H9 (cell line): ENCODE measurements around the gene TMEM50B. TPM values are rescaled to one million over a fixed set of nuclear protein-coding genes. Genes with fewer than 3 reads are reported as not detected.

Source experiments
- DNase-seq: peaks from one replicate; pipeline ENCODE4 v3.0.0-alpha.2; 2017
- H2AFZ ChIP-seq: one replicate; pipeline ENCODE4 v1.6.1; 2013; ENCODE audit warnings: mild to moderate bottlenecking, low read length, control low read depth, moderate library complexity
- H2AK5ac ChIP-seq: 2 replicates; pipeline ENCODE4 v1.6.1; 2013; ENCODE audit warnings: low read length, control low read depth, mixed read lengths; ENCODE audit not compliant: insufficient read length
- H2BK120ac ChIP-seq: one replicate; pipeline ENCODE4 v1.6.1; 2013; ENCODE audit warnings: low read depth, mild to moderate bottlenecking, low read length, control low read depth, inconsistent platforms; ENCODE audit not compliant: poor library complexity, severe bottlenecking
- H2BK12ac ChIP-seq: 2 replicates; pipeline ENCODE4 v1.6.1; 2013; ENCODE audit warnings: low read length, control low read depth, mixed read lengths, low read depth; ENCODE audit not compliant: insufficient read length
- H2BK15ac ChIP-seq: 2 replicates; pipeline ENCODE4 v1.6.1; 2013; ENCODE audit warnings: low read depth, low read length, control low read depth
- H2BK20ac ChIP-seq: one replicate; pipeline ENCODE4 v1.6.1; 2013; ENCODE audit warnings: low read depth, mild to moderate bottlenecking, low read length, control low read depth, inconsistent platforms; ENCODE audit not compliant: poor library complexity, severe bottlenecking
- H2BK5ac ChIP-seq: 2 replicates; pipeline ENCODE4 v1.6.1; 2013; ENCODE audit warnings: low read length, control low read depth, mixed read lengths; ENCODE audit not compliant: insufficient read length
- H3K14ac ChIP-seq: 2 replicates; pipeline ENCODE4 v1.6.1; 2013; ENCODE audit warnings: low read length, control low read depth; ENCODE audit not compliant: insufficient read depth
- H3K18ac ChIP-seq: 2 replicates; pipeline ENCODE4 v1.6.1; 2013; ENCODE audit warnings: low read depth, mild to moderate bottlenecking, mixed read lengths, low read length, control low read depth; ENCODE audit not compliant: insufficient read length
- H3K23ac ChIP-seq: 2 replicates; pipeline ENCODE4 v1.6.1; 2013; ENCODE audit warnings: low read length, control low read depth, mixed read lengths, low read depth; ENCODE audit not compliant: insufficient read length
- H3K23me2 ChIP-seq: 2 replicates; pipeline ENCODE4 v1.6.1; 2013; ENCODE audit warnings: low read depth, mild to moderate bottlenecking, mixed read lengths, low read length, control low read depth; ENCODE audit not compliant: insufficient read length, poor library complexity, severe bottlenecking
- H3K27ac ChIP-seq: 2 replicates; pipeline ENCODE4 v1.5.1; 2013; ENCODE audit warnings: low read length, control low read depth, mixed read lengths, low read depth; ENCODE audit not compliant: insufficient read length
- H3K27me3 ChIP-seq: 2 replicates; pipeline ENCODE4 v1.6.1; 2013; ENCODE audit warnings: low read length, control low read depth, inconsistent platforms; ENCODE audit not compliant: insufficient read depth
- H3K4ac ChIP-seq: 2 replicates; pipeline ENCODE4 v1.6.1; 2013; ENCODE audit warnings: low read depth, mild to moderate bottlenecking, control low read depth, inconsistent platforms, low read length, moderate library complexity
- H3K4me1 ChIP-seq: 2 replicates; pipeline ENCODE4 v1.6.1; 2013; ENCODE audit warnings: low read length, control low read depth, inconsistent platforms; ENCODE audit not compliant: insufficient read depth
- H3K4me2 ChIP-seq: 2 replicates; pipeline ENCODE4 v1.6.1; 2013; ENCODE audit warnings: low read length, control low read depth, mixed read lengths; ENCODE audit not compliant: insufficient read length, insufficient read depth
- H3K56ac ChIP-seq: 2 replicates; pipeline ENCODE4 v1.6.1; 2013; ENCODE audit warnings: low read depth, mild to moderate bottlenecking, mixed read lengths, low read length, control low read depth; ENCODE audit not compliant: insufficient read length
- H3K79me1 ChIP-seq: 2 replicates; pipeline ENCODE4 v1.6.1; 2013; ENCODE audit warnings: low read depth, mild to moderate bottlenecking, moderate library complexity, low read length, control low read depth, inconsistent platforms; ENCODE audit not compliant: insufficient read depth, poor library complexity, severe bottlenecking
- H3K79me2 ChIP-seq: 2 replicates; pipeline ENCODE4 v1.6.1; 2013; ENCODE audit warnings: low read length, control low read depth, inconsistent platforms; ENCODE audit not compliant: insufficient read depth
- H3K9ac ChIP-seq: 2 replicates; pipeline ENCODE4 v1.6.1; 2013; ENCODE audit warnings: low read length, control low read depth, mixed read lengths; ENCODE audit not compliant: insufficient read length; ENCODE audit errors: extremely low read depth
- H3K9me3 ChIP-seq: one replicate; pipeline ENCODE4 v1.6.1; 2013; ENCODE audit warnings: low read depth, low read length, inconsistent platforms; ENCODE audit not compliant: control insufficient read depth
- H3T11ph ChIP-seq: one replicate; pipeline ENCODE4 v1.6.1; 2013; ENCODE audit warnings: mild to moderate bottlenecking, low read length, control low read depth, inconsistent platforms
- H4K20me1 ChIP-seq: one replicate; pipeline ENCODE4 v1.6.1; 2013; ENCODE audit not compliant: control insufficient read depth, insufficient read length, insufficient read depth
- H4K5ac ChIP-seq: 2 replicates; pipeline ENCODE4 v1.6.1; 2013; ENCODE audit warnings: low read depth, mild to moderate bottlenecking, mixed read lengths, low read length, control low read depth; ENCODE audit not compliant: insufficient read length
- H4K8ac ChIP-seq: replicated peaks from 2 replicates; pipeline ENCODE4 v1.6.1; 2013; ENCODE audit warnings: low read length, control low read depth, mixed read lengths, low read depth; ENCODE audit not compliant: insufficient read length
- H4K91ac ChIP-seq: 2 replicates; pipeline ENCODE4 v1.6.1; 2013; ENCODE audit warnings: low read depth, mild to moderate bottlenecking, moderate library complexity, mixed read lengths, low read length, control low read depth; ENCODE audit not compliant: insufficient read length
- H3K27ac Mint-ChIP-seq, 3 experiments: 2 replicates in 2 of 3; 3 replicates in 1 of 3; pipeline ENCODE4 v1.8.0; 2020 to 2021; ENCODE audit warnings: mixed read lengths in 3 of 3, mild to moderate bottlenecking in 1 of 3, moderate library complexity in 1 of 3
- H3K27me3 Mint-ChIP-seq: 2 replicates; pipeline ENCODE4 v1.8.0; 2021; ENCODE audit warnings: low read depth, mild to moderate bottlenecking, moderate library complexity, mixed read lengths
- H3K36me3 Mint-ChIP-seq, 3 experiments: 2 replicates in 2 of 3; 3 replicates in 1 of 3; pipeline ENCODE4 v1.8.0; 2020 to 2021; ENCODE audit warnings: low read depth in 3 of 3, mixed read lengths in 3 of 3; ENCODE audit not compliant: insufficient read depth in 1 of 3
- H3K4me1 Mint-ChIP-seq, 2 experiments: 2 replicates each; pipeline ENCODE4 v1.8.0; 2020; ENCODE audit warnings: mixed read lengths in 2 of 2
- H3K4me3 Mint-ChIP-seq, 2 experiments: 2 replicates in 1 of 2; 3 replicates in 1 of 2; pipeline ENCODE4 v1.8.0; 2020 to 2021; ENCODE audit warnings: mild to moderate bottlenecking in 2 of 2, mixed read lengths in 2 of 2, moderate library complexity in 1 of 2
- H3K9me3 Mint-ChIP-seq, 2 experiments: 2 replicates in 1 of 2; 3 replicates in 1 of 2; pipeline ENCODE4 v1.8.0; 2020; ENCODE audit warnings: mild to moderate bottlenecking in 2 of 2, mixed read lengths in 2 of 2, moderate library complexity in 1 of 2
- WGBS: extraction: QIAGEN DNeasy Blood & Tissue Kit; methylation state at CpG from one replicate; pipeline ENCODE4 v1.1.7; 2013; ENCODE audit warnings: missing lambda C conversion rate, low lambda C conversion rate, mixed read lengths; ENCODE audit not compliant: insufficient read length; ENCODE audit errors: extremely low coverage; 5-methylcytosine and 5-hydroxymethylcytosine counted together
- total RNA-seq: library from RNA; stranded (reverse); gene quantifications from 2 replicates; pipeline ENCODE4 v1.2.1, GENCODE V29; 2021
- TF ChIP-seq, protein P1 (sequence below): fragments of 200-600 bp; sonication (generic); conservative IDR thresholded peaks from 3 replicates; pipeline ENCODE4 v1.8.0; 2021; ENCODE audit warnings: antibody characterized with exemption, mild to moderate bottlenecking

TMEM50B gene
- total RNA-seq, 1 experiment from 2014 or later = 17.6 TPM

DNA sequence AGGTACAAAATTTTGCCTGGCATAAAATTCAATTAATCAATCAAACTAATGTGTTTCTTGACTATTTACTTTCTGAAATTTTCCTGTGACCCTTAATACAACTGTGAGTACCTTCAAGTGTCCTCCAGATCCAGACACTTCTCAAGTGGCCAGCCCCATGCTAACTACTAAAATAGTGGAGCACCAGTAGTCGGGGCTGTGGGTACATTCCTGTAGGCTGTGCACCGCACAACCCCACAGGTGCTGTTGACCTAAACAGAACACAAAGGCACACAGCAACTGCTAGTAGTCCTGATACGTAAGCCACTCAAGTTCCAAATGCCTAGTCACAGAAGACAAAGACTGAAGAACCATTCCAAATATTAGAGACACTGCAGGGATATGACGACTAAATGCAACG lies 36.6 kb downstream of the TMEM50B start:
- TF ChIP-seq, protein P1, sequence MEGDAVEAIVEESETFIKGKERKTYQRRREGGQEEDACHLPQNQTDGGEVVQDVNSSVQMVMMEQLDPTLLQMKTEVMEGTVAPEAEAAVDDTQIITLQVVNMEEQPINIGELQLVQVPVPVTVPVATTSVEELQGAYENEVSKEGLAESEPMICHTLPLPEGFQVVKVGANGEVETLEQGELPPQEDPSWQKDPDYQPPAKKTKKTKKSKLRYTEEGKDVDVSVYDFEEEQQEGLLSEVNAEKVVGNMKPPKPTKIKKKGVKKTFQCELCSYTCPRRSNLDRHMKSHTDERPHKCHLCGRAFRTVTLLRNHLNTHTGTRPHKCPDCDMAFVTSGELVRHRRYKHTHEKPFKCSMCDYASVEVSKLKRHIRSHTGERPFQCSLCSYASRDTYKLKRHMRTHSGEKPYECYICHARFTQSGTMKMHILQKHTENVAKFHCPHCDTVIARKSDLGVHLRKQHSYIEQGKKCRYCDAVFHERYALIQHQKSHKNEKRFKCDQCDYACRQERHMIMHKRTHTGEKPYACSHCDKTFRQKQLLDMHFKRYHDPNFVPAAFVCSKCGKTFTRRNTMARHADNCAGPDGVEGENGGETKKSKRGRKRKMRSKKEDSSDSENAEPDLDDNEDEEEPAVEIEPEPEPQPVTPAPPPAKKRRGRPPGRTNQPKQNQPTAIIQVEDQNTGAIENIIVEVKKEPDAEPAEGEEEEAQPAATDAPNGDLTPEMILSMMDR = no peak
- Histone ChIP-seq H3T11ph (no peak overlapping the region), H3K4me1 (no peaks in the 10 kb centered on the region), H3K79me1 (no peaks in the 10 kb centered on the region), H3K23ac (no peak overlapping the region), H3K4ac (no peak overlapping the region), H2BK12ac (no peak overlapping the region), H2BK120ac (no peak overlapping the region), H4K91ac (no peak overlapping the region), H3K9me3 (no peaks in the 10 kb centered on the region), H3K9ac (no peak overlapping the region), H4K8ac (no peak overlapping the region), H3K56ac (no peak overlapping the region), H3K27ac (no peak overlapping the region), H3K79me2 (no peaks in the 10 kb centered on the region), H3K14ac (no peak overlapping the region), H2BK20ac (no peak overlapping the region), H4K5ac (no peak overlapping the region), H3K27me3 (no peaks in the 10 kb centered on the region), H2BK5ac (no peak overlapping the region), H3K18ac (no peak overlapping the region), H2AK5ac (no peak overlapping the region), H3K4me2 (no peak overlapping the region), H4K20me1 (no peaks in the 10 kb centered on the region), H3K23me2 (no peaks in the 10 kb centered on the region), H2AFZ (no peak overlapping the region), H2BK15ac (no peak overlapping the region)
- Mint-ChIP-seq H3K9me3 (no peaks in the 10 kb centered on the region), H3K4me3 (no peak overlapping the region), H3K27ac (peak overlapping the region in 1 of 3 experiments; percentile 55; a peak in 1 of 7 replicates), H3K27me3 (no peaks in the 10 kb centered on the region), H3K4me1 (no peaks in the 10 kb centered on the region), H3K36me3 (peaks cover 0 to 8% (median 5%) of the 10 kb centered on the region in 3 experiments; a peak in 4 of 7 replicates)
- no CpG with 5 or more reads among the region's 5 CpGs for WGBS
- DNase-seq = no peak
